ENCODE data around the gene CORT.
"Not testable (repeated sequence)": the region's sequence is repeated elsewhere in the genome, so short reads cannot be mapped to it uniquely, and the experiment has no call there.

CORT gene

GRCh38 chr1:10449751-10450150 lies at the start of gene CORT:
Gene CORT (plus strand): TSS chr1:10450031. CDS start chr1:10450224, 193 bp downstream.
- no peak for DNase-seq (ENCODE audit: low spot score)

- no peak for DNase-seq (ENCODE audit: low spot score)
These were observed 48.5 kb upstream of the CORT start for GRCh38 chr1:10401281-10401680.

- DNase-seq (ENCODE audit: low spot score), result no peak
These were observed 47.0 kb upstream of the CORT start for GRCh38 chr1:10402729-10403274.

GRCh38 chr1:10407201-10407600 lies 42.6 kb upstream of the CORT start:
- DNase-seq (ENCODE audit: low spot score), result no peak

- DNase-seq (ENCODE audit: low spot score), result peak; percentile 86
These were observed 34.5 kb upstream of the CORT start for GRCh38 chr1:10415211-10415930.

- DNase-seq (ENCODE audit: low spot score), result not testable (repeated sequence)
These were observed 33.9 kb upstream of the CORT start for GRCh38 chr1:10415967-10416366.

GRCh38 chr1:10418741-10419140 lies 31.1 kb upstream of the CORT start:
- DNase-seq (ENCODE audit: low spot score), result not testable (repeated sequence)

- no peak for DNase-seq (ENCODE audit: low spot score)
These were observed 30.5 kb upstream of the CORT start for GRCh38 chr1:10419351-10419750.

GRCh38 chr1:10421637-10422036 lies 28.2 kb upstream of the CORT start:
- DNase-seq (ENCODE audit: low spot score), result no peak

GRCh38 chr1:10424034-10424433 lies 25.8 kb upstream of the CORT start:
- DNase-seq (ENCODE audit: low spot score), result no peak

- no peak for DNase-seq (ENCODE audit: low spot score)
These were observed 25.2 kb upstream of the CORT start for GRCh38 chr1:10424651-10425050.

- not testable (repeated sequence) for DNase-seq (ENCODE audit: low spot score)
These were observed 23.9 kb upstream of the CORT start for GRCh38 chr1:10425826-10426534.

- not testable (repeated sequence) for DNase-seq (ENCODE audit: low spot score)
These were observed 23.3 kb upstream of the CORT start for GRCh38 chr1:10426535-10426848.

GRCh38 chr1:10428984-10429383 lies 20.8 kb upstream of the CORT start:
- DNase-seq (ENCODE audit: low spot score), result no peak

GRCh38 chr1:10429868-10430215 lies 20.0 kb upstream of the CORT start:
- no peak for DNase-seq (ENCODE audit: low spot score)

GRCh38 chr1:10430216-10431069 lies 19.4 kb upstream of the CORT start, which contains the start of gene CENPS:
Gene CENPS (plus strand): TSS chr1:10430433. CDS start chr1:10430518, 85 bp downstream.
- DNase-seq (ENCODE audit: low spot score), result peak; percentile 84

GRCh38 chr1:10431070-10431730 lies 18.6 kb upstream of the CORT start:
- DNase-seq (ENCODE audit: low spot score), result peak; percentile 27

- no peak for DNase-seq (ENCODE audit: low spot score)
These were observed 16.7 kb upstream of the CORT start for GRCh38 chr1:10432910-10433700.

GRCh38 chr1:10433790-10434189 lies 16.0 kb upstream of the CORT start:
- no peak for DNase-seq (ENCODE audit: low spot score)

GRCh38 chr1:10434590-10434989 lies 15.2 kb upstream of the CORT start:
- no peak for DNase-seq (ENCODE audit: low spot score)

- no peak for DNase-seq (ENCODE audit: low spot score)
These were observed 12.8 kb upstream of the CORT start for GRCh38 chr1:10437052-10437451.

Measured in hematopoietic multipotent progenitor cell treated with erythropoietin and hydrocortisone succinate and interleukin-3 and kit ligand, for 15 days (in vitro differentiated cells).